Aorta (tissue), 5 donors: ENCODE measurements around the gene TMEM156. TPM values are rescaled to one million over a fixed set of nuclear protein-coding genes. Genes with fewer than 3 reads are reported as not detected.

ENCODE experiments used
- ATAC-seq: fragments of 200-7000 bp; cut with Tn5 transposase; one replicate; pipeline ENCODE4 v1.9.1; 2022; ENCODE audit warnings: moderate library complexity; ENCODE audit not compliant: low FRiP score
- DNase-seq, 2 donors: peaks; one replicate each; pipeline ENCODE4 v3.0.0-alpha.2; 2020
- H3K27ac ChIP-seq, 2 donors: one replicate each; pipeline ENCODE4 v1.5.1; 2013; ENCODE audit warnings: low read length in 2 of 2, mild to moderate bottlenecking in 2 of 2, moderate library complexity in 2 of 2, control low read depth in 1 of 2, inconsistent platforms in 1 of 2, low read depth in 1 of 2
- H3K27me3 ChIP-seq, 2 donors: one replicate each; pipeline ENCODE4 v1.6.1; 2013; ENCODE audit warnings: control low read depth in 1 of 2, low read length in 1 of 2, mild to moderate bottlenecking in 1 of 2, moderate library complexity in 1 of 2; ENCODE audit not compliant: insufficient read depth in 2 of 2, control insufficient read depth in 1 of 2
- H3K36me3 ChIP-seq, 2 donors: one replicate each; pipeline ENCODE4 v1.6.1; 2013; ENCODE audit warnings: control low read depth in 1 of 2, low read length in 1 of 2, mild to moderate bottlenecking in 1 of 2; ENCODE audit not compliant: insufficient read depth in 2 of 2, control insufficient read depth in 1 of 2
- H3K4me1 ChIP-seq, 2 donors: one replicate each; pipeline ENCODE4 v1.6.1; 2013; ENCODE audit warnings: low read length in 2 of 2, control low read depth in 1 of 2, mild to moderate bottlenecking in 1 of 2, moderate library complexity in 1 of 2; ENCODE audit not compliant: insufficient read depth in 2 of 2, control insufficient read depth in 1 of 2
- H3K4me3 ChIP-seq, 2 donors: one replicate each; pipeline ENCODE4 v1.5.1; 2013; ENCODE audit warnings: low read length in 2 of 2, control low read depth in 1 of 2, mild to moderate bottlenecking in 1 of 2
- H3K9me3 ChIP-seq: one replicate; pipeline ENCODE4 v1.6.1; 2013; ENCODE audit warnings: mild to moderate bottlenecking, low read length; ENCODE audit not compliant: control insufficient read depth
- WGBS, 2 donors: extraction: QIAGEN DNeasy Blood & Tissue Kit; methylation state at CpG; one replicate each; pipeline ENCODE4 v1.1.7; 2013; 5-methylcytosine and 5-hydroxymethylcytosine counted together
- intact Hi-C, 2 donors: fragments of 100-400 bp; cut with DNase I; formaldehyde crosslinking; loops; one replicate each; pipeline versions ENCODE4 v1.14.2 to v1.15.0; 2022
- polyA plus RNA-seq, 2 donors: library from polyadenylated mRNA; stranded (reverse); fragments of 200-250 nt; gene quantifications; one replicate each; pipeline ENCODE4 v1.2.3, GENCODE V29; 2013
- total RNA-seq, 2 donors: library from RNA; stranded (reverse); fragmentation: NEBNext Ultra II Directional; extraction: Animal tissue kit (Norgen Biotek cat#: 25700); gene quantifications; one replicate each; pipeline ENCODE4 v1.2.1, GENCODE V29; 2021
- donor health status: healthy with polysubstance abuse.
- donor health status: Bipolar disorder and iron deficiency.
- donor health status: DM: no; HTN: no; CAD: no.
- donor health status: DM: no; HTN: no; CAD: no.
- donor health status: DM: yes; HTN: yes; CAD: no.

TMEM156 gene
- total and polyA plus RNA-seq, 4 donors: 0.05 to 0.52 (median 0.27) TPM

DNA sequence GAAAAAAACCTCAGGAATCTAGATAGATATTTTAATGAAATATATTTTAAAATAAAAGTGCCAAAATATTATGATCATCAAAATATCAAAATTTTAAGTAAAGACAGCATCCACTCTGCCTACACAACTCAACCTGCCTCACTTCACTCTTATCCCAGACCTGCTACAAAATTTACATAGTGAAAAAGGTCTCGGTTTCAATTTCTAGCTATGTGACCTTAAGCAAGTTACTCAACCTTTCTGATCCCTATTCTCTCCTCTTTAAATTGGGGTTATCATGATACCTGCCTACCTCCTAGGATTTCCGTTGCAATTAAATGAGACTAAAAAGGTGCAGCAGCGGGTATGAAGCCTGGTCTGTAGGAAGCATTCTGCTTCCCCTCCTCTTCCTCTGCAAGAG, 91.7 kb downstream of the TMEM156 start:
- intact Hi-C loops: no loop called here
- H3K27me3 ChIP-seq: no peaks in the 10 kb centered on the region
- H3K36me3 ChIP-seq: peaks cover 23 to 25% of the 10 kb centered on the region in 2 donors
- no peaks in the 10 kb centered on the region for H3K4me1 ChIP-seq
- 90 to 91% methylated on average over 3 of the region's 3 CpGs for WGBS, 2 donors
- H3K9me3 ChIP-seq: no peaks in the 10 kb centered on the region
- ATAC-seq: no peak
- H3K4me3 ChIP-seq: no peak overlapping the region
- no peak for DNase-seq
- H3K27ac ChIP-seq: no peak overlapping the region

DNA sequence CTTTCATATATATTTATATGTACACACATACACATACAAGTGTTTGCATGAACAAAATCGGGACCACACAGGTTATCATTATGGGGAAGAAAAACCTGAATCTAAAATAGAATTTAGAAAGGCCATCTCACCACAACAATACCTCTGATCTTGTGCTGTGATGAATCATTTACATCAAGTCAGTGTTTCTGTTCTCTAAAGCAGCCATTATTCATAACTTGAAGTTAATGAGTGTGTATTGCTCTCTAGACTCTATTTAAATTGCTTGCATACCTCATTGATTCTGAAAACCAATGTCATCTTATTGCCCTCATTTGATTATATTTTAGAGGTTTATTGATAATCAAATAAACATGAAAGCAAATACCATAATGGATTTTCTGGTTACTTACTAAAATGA, 93.0 kb downstream of the TMEM156 start:
- ATAC-seq: no peak
- 96% methylated on average over 1 of the region's 1 CpG for WGBS, 2 donors
- peaks cover 20 to 26% of the 10 kb centered on the region in 2 donors for H3K36me3 ChIP-seq
- H3K4me3 ChIP-seq: no peak overlapping the region
- no peak for DNase-seq
- no peaks in the 10 kb centered on the region for H3K4me1 ChIP-seq
- no peaks in the 10 kb centered on the region for H3K9me3 ChIP-seq
- H3K27me3 ChIP-seq: no peaks in the 10 kb centered on the region
- intact Hi-C loops: loop anchor here in 1 of 2 donors (10.0 kb wide), 1 partner anchor 196 kb away; no protein-coding TSS in a partner anchor
- no peak overlapping the region for H3K27ac ChIP-seq

GRCh38 chr4:38935391-38936073, 96.7 kb downstream of the TMEM156 start:
- intact Hi-C loops: loop anchor here in 1 of 2 donors (10.0 kb wide), 1 partner anchor 199 kb away; no protein-coding TSS in a partner anchor
- Histone ChIP-seq H3K4me1 (no peaks in the 10 kb centered on the region), H3K9me3 (no peaks in the 10 kb centered on the region), H3K36me3 (peaks cover 13 to 23% of the 10 kb centered on the region in 2 donors), H3K4me3 (no peak overlapping the region), H3K27me3 (no peaks in the 10 kb centered on the region), H3K27ac (no peak overlapping the region)
- WGBS, 2 donors: 83 to 90% methylated on average over 5 of the region's 5 CpGs
- ATAC-seq (no peak), DNase-seq (no peak)

DNA sequence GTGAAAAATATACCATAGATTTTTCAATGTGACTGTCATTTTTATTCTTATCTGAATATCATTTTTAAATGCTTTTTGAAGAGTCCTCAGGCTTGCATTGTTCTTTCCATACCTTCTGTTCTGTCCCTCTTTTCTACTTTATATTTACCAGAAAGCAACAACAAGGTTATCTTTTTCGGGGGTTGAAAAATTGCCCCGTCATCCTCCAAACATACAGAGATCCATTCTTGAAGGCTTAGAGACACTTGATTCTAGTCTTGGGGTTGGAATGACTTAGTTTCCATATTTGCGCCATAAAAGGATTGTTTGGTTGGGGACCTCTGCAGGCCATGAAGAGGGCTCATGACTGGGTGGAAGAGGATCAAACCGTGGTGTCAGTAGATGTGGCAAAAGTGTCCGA, 101.1 kb downstream of the TMEM156 start:
- H3K9me3 ChIP-seq: no peaks in the 10 kb centered on the region
- H3K4me1 ChIP-seq: no peaks in the 10 kb centered on the region
- WGBS, 2 donors: 84 to 91% methylated on average over 5 of the region's 5 CpGs
- ATAC-seq (no peak), DNase-seq (no peak)
- H3K27me3 ChIP-seq: no peaks in the 10 kb centered on the region
- H3K36me3 ChIP-seq: peaks cover 13 to 23% of the 10 kb centered on the region in 2 donors
- intact Hi-C loops: loop anchor here in 1 of 2 donors (10.0 kb wide), 1 partner anchor 204 kb away; no protein-coding TSS in a partner anchor
- no peak overlapping the region for H3K27ac ChIP-seq
- no peak overlapping the region for H3K4me3 ChIP-seq

- Histone ChIP-seq H3K9me3 (no peaks in the 10 kb centered on the region), H3K27ac (no peak overlapping the region), H3K36me3 (peaks cover 13 to 22% of the 10 kb centered on the region in 2 donors), H3K4me3 (no peak overlapping the region), H3K4me1 (no peaks in the 10 kb centered on the region), H3K27me3 (no peaks in the 10 kb centered on the region)
- WGBS, 2 donors: 66 to 70% methylated on average over 6 of the region's 6 CpGs
- ATAC-seq: no peak
- intact Hi-C loops: loop anchor here in 1 of 2 donors (10.0 kb wide), 1 partner anchor 204 kb away; no protein-coding TSS in a partner anchor
- no peak for DNase-seq
Measured at GRCh38 chr4:38930707-38931106, 101.5 kb downstream of the TMEM156 start.

DNA sequence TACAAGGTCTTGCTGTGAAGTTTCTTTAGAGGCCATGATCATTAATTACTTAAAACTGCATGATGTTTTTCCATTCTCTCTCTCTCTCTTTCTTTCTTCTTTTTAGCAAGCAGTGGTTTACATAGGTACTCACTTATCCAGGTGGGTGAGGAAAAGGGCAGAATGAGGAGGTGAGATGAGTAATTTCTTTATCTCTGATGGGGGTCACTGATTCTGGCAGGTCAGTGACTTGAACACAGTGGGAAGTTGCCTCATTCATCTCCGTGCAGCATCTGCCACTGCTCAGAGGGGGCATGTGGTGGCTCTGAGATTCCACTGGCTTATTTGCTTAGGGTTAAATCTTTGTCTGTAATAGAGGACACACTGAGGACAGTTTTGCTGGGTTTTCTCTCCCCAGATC, 102.0 kb downstream of the TMEM156 start:
- H3K4me1 ChIP-seq: no peaks in the 10 kb centered on the region
- intact Hi-C loops: loop anchor here in 1 of 2 donors (10.0 kb wide), 1 partner anchor 205 kb away; no protein-coding TSS in a partner anchor
- H3K27ac ChIP-seq: no peak overlapping the region
- peaks cover 13 to 21% of the 10 kb centered on the region in 2 donors for H3K36me3 ChIP-seq
- no peak overlapping the region for H3K4me3 ChIP-seq
- no peaks in the 10 kb centered on the region for H3K9me3 ChIP-seq
- ATAC-seq (no peak), DNase-seq (no peak)
- 43 to 47% methylated on average over 1 of the region's 1 CpG for WGBS, 2 donors
- no peaks in the 10 kb centered on the region for H3K27me3 ChIP-seq

GRCh38 chr4:38928974-38929373, 103.2 kb downstream of the TMEM156 start:
- Histone ChIP-seq H3K4me1 (no peaks in the 10 kb centered on the region), H3K27ac (no peak overlapping the region), H3K9me3 (no peaks in the 10 kb centered on the region), H3K36me3 (peaks cover 11 to 21% of the 10 kb centered on the region in 2 donors), H3K4me3 (no peak overlapping the region), H3K27me3 (no peaks in the 10 kb centered on the region)
- DNase-seq: no peak
- intact Hi-C loops: no loop called here
- WGBS, 2 donors: 60 to 65% methylated on average over 9 of the region's 9 CpGs
- ATAC-seq: no peak

GRCh38 chr4:38928568-38928967, 103.6 kb downstream of the TMEM156 start:
- H3K4me1 ChIP-seq: no peaks in the 10 kb centered on the region
- intact Hi-C loops: no loop called here

GRCh38 chr4:38926896-38927295, 105.3 kb downstream of the TMEM156 start:
- DNase-seq (no peak), ATAC-seq (no peak)
- Histone ChIP-seq H3K27me3 (no peaks in the 10 kb centered on the region), H3K4me3 (no peak overlapping the region), H3K4me1 (no peaks in the 10 kb centered on the region), H3K9me3 (no peaks in the 10 kb centered on the region), H3K27ac (no peak overlapping the region), H3K36me3 (peaks cover 16 to 18% of the 10 kb centered on the region in 2 donors)
- intact Hi-C loops: no loop called here
- WGBS, 2 donors: 82 to 83% methylated on average over 6 of the region's 6 CpGs

More at GRCh38 chr4:38928568-38928967, 103.6 kb downstream of the TMEM156 start:
- no peak for DNase-seq
- no peak overlapping the region for H3K4me3 ChIP-seq
- H3K27ac ChIP-seq: no peak overlapping the region
- no peak for ATAC-seq
- no peaks in the 10 kb centered on the region for H3K9me3 ChIP-seq
- peaks cover 13 to 20% of the 10 kb centered on the region in 2 donors for H3K36me3 ChIP-seq
- WGBS, 2 donors: 71 to 76% methylated on average over 3 of the region's 3 CpGs
- no peaks in the 10 kb centered on the region for H3K27me3 ChIP-seq
